LNCaP clone FGC (cell line): Measurements from ENCODE around the gene PPP4R1.

Source experiments
- DNase-seq: peaks from one replicate; pipeline ENCODE4 v3.0.0-alpha.2; 2011; ENCODE audit warnings: low read depth
- H3K4me3 ChIP-seq: 2 replicates; pipeline ENCODE4 v1.5.1; 2011; ENCODE audit warnings: mild to moderate bottlenecking, low read depth, low read length, control low read depth
- TF ChIP-seq, protein P1 (sequence below): IDR thresholded peaks from 2 replicates; pipeline ENCODE4 v1.5.1; 2012; ENCODE audit warnings: mild to moderate bottlenecking; ENCODE audit not compliant: control insufficient read depth, insufficient read depth; ENCODE audit errors: extremely low read depth

The PPP4R1 gene

DNA sequence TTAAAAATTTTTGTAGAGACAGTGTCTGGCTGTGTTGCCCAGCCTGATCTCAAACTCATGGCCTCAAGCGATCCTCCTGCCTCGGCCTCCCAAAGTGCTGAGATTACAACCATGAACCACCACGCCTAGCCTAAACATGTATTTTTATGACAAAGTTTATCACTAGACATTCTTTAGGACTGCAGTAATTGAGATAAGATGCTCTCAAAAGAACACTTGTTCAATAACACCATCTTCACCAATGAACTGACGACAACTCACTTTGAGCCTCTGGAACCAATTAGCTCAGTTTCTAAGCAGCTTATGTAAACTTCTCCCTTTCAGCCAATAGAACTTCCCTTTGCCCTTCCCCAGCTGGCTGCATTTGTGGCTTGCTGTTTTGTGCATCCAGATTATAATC is 15.3 kb upstream of the PPP4R1 start:
- TF ChIP-seq, protein P1, sequence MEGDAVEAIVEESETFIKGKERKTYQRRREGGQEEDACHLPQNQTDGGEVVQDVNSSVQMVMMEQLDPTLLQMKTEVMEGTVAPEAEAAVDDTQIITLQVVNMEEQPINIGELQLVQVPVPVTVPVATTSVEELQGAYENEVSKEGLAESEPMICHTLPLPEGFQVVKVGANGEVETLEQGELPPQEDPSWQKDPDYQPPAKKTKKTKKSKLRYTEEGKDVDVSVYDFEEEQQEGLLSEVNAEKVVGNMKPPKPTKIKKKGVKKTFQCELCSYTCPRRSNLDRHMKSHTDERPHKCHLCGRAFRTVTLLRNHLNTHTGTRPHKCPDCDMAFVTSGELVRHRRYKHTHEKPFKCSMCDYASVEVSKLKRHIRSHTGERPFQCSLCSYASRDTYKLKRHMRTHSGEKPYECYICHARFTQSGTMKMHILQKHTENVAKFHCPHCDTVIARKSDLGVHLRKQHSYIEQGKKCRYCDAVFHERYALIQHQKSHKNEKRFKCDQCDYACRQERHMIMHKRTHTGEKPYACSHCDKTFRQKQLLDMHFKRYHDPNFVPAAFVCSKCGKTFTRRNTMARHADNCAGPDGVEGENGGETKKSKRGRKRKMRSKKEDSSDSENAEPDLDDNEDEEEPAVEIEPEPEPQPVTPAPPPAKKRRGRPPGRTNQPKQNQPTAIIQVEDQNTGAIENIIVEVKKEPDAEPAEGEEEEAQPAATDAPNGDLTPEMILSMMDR: no peak
- H3K4me3 ChIP-seq: no peak overlapping the region

DNA sequence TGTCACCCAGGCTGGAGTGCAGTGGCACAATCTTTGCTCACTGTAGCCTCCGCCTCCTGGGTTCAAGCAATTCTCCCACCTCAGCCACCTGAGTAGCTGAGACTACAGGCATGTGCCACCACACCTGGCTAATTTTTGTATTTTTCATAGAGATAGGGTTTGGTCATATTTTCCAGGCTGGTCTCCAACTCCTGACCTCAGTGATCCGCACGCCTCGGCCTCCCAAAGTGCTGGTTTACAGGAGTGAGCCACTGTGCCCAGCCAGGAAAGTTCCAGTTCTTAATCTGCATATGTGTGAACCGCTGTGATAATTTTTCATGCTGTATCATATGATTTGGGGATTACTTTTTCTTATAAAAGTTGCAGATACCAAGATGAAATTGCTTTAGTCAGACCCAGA is 14.6 kb upstream of the PPP4R1 start:
- TF ChIP-seq, protein P1: no peak
- no peak overlapping the region for H3K4me3 ChIP-seq
- no peak for DNase-seq

More for the DNA sequence above, 15.3 kb upstream of the PPP4R1 start:
- DNase-seq: no peak

DNA sequence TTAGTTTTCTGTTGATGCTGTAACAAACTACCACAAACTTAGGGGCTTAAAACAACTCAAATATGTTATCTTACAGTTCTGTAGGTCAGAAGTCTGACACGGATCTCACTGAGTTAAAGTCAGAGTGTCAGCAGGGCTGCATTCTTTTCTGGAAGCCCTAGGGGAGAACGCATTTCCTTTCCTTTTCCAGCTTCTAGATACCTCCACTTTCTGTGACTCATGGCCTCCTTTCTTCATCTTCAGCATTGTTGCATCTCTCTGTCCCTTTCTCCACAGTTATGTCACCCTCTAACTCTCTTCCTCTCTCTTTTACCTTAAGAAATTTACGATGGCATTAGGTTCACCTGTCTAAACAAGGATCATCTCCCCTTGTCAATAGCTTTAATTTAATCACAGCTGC is 13.3 kb upstream of the PPP4R1 start:
- TF ChIP-seq, protein P1: no peak

DNA sequence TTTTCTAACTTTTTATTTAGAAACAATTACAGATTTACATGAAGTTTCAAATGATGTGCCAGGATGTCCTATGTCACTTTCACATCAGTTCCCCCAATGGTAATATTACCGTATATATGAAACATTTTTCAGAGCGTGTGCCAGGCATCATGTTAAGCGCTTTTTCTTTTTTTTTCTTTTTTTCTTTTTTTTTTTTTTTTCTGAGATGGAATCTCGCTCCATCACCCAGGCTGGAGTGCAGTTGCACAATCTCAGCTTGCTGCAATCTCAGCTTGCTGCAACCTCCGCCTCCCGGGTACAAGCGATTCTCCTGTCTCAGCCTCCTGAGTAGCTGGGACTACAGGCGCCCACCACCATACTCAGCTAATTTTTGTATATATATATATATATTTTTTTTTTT is 5.6 kb upstream of the PPP4R1 start:
- TF ChIP-seq, protein P1: no peak
- no peak for DNase-seq
- no peak overlapping the region for H3K4me3 ChIP-seq

More for the DNA sequence above, 13.3 kb upstream of the PPP4R1 start:
- H3K4me3 ChIP-seq: no peak overlapping the region
- DNase-seq: no peak

DNA sequence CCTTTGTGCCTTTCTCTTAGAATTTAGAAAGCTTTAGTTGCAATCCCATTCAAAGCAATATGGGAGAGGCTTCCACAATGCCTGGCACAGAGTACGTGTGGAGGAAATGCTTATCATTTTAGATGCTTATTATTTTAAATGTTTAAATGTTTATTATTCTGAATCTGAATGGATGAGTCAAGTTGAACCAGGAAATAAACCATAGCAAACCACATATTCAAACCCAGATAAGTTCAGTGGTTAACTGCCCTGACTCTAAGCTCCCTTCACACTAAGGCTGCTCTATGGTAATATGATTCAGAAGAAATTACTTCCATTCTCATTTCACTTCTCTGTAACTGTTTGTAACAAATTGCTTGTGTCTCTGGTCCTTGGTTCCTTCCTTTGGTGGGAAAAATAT is 5.2 kb upstream of the PPP4R1 start:
- H3K4me3 ChIP-seq: no peak overlapping the region
- DNase-seq: no peak
- TF ChIP-seq, protein P1: no peak

DNA sequence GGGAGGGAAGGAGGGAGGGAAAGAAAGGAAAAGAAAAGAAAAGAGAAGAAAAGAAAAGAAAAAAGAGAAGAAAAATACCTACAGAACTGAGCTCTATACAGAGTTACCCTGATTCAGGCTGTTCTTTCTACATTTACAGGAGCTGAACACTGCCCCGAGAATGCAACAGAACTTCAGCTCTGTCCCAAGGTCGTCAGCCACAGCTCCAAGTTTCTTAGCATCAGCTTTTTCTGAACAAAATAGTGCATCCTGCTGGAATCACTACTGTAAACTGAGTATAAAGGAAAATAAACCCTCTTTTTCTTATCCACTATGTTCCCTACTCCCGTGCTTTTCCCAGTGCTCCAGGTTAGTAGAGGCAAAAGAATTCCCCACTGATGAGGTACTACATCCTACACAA is 4.7 kb upstream of the PPP4R1 start:
- H3K4me3 ChIP-seq: no peak overlapping the region
- TF ChIP-seq, protein P1: no peak
- no peak for DNase-seq

DNA sequence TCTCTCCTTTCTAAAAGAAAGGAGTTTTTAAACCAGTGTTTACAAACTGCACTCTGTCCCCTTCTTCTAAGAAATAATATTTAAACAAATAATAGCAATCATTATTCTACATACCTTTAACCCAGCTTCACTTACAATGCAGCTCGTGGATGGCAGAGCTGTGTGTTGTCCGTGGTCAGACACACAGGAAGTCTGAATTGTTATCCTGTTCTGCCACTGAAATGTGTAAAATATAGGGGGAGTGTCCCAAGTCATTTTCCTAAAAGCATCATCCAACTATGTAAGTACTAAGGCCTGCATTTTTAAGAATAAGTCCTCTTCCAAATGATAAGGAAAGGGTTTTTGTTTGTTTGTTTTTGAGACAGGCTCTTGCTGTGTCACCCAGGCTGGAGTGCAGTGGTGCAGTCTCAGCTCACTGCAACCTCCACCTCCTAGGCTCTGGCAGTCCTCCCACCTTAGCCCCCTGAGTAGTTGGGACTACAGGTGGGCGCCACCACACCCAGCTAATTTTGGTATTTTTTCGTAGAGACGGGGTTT is 2.7 kb upstream of the PPP4R1 start:
- no peak for DNase-seq
- TF ChIP-seq, protein P1: no peak
- no peak overlapping the region for H3K4me3 ChIP-seq
